Measurements from ENCODE around the gene DGKG.

The DGKG gene

GRCh38 chr3:186367631-186368030 is 5.6 kb upstream of the DGKG start:
- DNase-seq (ENCODE audit: low read depth in 3 of 3): no peak

GRCh38 chr3:186366206-186366605 is 4.2 kb upstream of the DGKG start:
- no peak for DNase-seq (ENCODE audit: low read depth in 3 of 3)

GRCh38 chr3:186365202-186365974 is 3.4 kb upstream of the DGKG start:
- DNase-seq (ENCODE audit: low read depth in 3 of 3): no peak

GRCh38 chr3:186362988-186363387 is 954 bp upstream of the DGKG start:
- DNase-seq (ENCODE audit: low read depth in 3 of 3): no peak

- DNase-seq (ENCODE audit: low read depth in 3 of 3): no peak
These were observed 456 bp upstream of the DGKG start for GRCh38 chr3:186362537-186362842.

GRCh38 chr3:186361246-186361761 is 730 bp downstream of the DGKG start:
- DNase-seq (ENCODE audit: low read depth in 3 of 3): no peak

GRCh38 chr3:186360779-186361178 is 1.3 kb downstream of the DGKG start:
- DNase-seq (ENCODE audit: low read depth in 3 of 3): no peak

- no peak for DNase-seq (ENCODE audit: low read depth in 3 of 3)
These were observed 3.0 kb downstream of the DGKG start for GRCh38 chr3:186359078-186359477.

- DNase-seq (ENCODE audit: low read depth in 3 of 3): no peak
These were observed 5.9 kb downstream of the DGKG start for GRCh38 chr3:186356152-186356551.

GRCh38 chr3:186354100-186354499 is 7.9 kb downstream of the DGKG start:
- no peak for DNase-seq (ENCODE audit: low read depth in 3 of 3)

GRCh38 chr3:186352369-186352768 is 9.7 kb downstream of the DGKG start:
- DNase-seq (ENCODE audit: low read depth in 3 of 3): no peak

- DNase-seq (ENCODE audit: low read depth in 3 of 3): no peak
These were observed 19.8 kb downstream of the DGKG start for GRCh38 chr3:186342197-186342596.

- no peak for DNase-seq (ENCODE audit: low read depth in 3 of 3)
These were observed 21.8 kb downstream of the DGKG start for GRCh38 chr3:186340204-186340603.

GRCh38 chr3:186339180-186339918 is 22.7 kb downstream of the DGKG start:
- DNase-seq (ENCODE audit: low read depth in 3 of 3): no peak

GRCh38 chr3:186333256-186333655 is 28.8 kb downstream of the DGKG start:
- no peak for DNase-seq (ENCODE audit: low read depth in 3 of 3)

- no peak for DNase-seq (ENCODE audit: low read depth in 3 of 3)
These were observed 31.1 kb downstream of the DGKG start for GRCh38 chr3:186330772-186331460.

- no peak for DNase-seq (ENCODE audit: low read depth in 3 of 3)
These were observed 32.4 kb downstream of the DGKG start for GRCh38 chr3:186329589-186329988.

- DNase-seq (ENCODE audit: low read depth in 3 of 3): no peak
These were observed 34.0 kb downstream of the DGKG start for GRCh38 chr3:186327912-186328487.

- no peak for DNase-seq (ENCODE audit: low read depth in 3 of 3)
These were observed 39.3 kb downstream of the DGKG start for GRCh38 chr3:186322761-186323160.

- no peak for DNase-seq (ENCODE audit: low read depth in 3 of 3)
These were observed 40.3 kb downstream of the DGKG start for GRCh38 chr3:186321746-186322145.

- DNase-seq (ENCODE audit: low read depth in 3 of 3): no peak
These were observed 41.0 kb downstream of the DGKG start for GRCh38 chr3:186320862-186321568.

- DNase-seq (ENCODE audit: low read depth in 3 of 3): no peak
These were observed 42.1 kb downstream of the DGKG start for GRCh38 chr3:186319945-186320344.

Data from stimulated activated CD4-positive, alpha-beta T cell treated with anti-CD3 and anti-CD28 coated beads, TNF-alpha, amount 100 ng/mL, for 4 hours (primary cell).